Measurements from ENCODE around the gene SMIM24. TPM values are rescaled to one million over a fixed set of nuclear protein-coding genes. Genes with fewer than 3 reads are reported as not detected.

SMIM24 gene
- total RNA-seq, 3 donors from 2014 or later, result 8.5 to 62.5 (median 41.8) TPM

GRCh38 chr19:3471954-3472655, 8.2 kb downstream of the SMIM24 start:
- Histone ChIP-seq H3K9me3 (no peaks in the 10 kb centered on the region), H3K4me3 (no peak overlapping the region), H3K36me3 (ENCODE audit: low read depth) (no peaks in the 10 kb centered on the region), H3K4me1 (ENCODE audit: low read depth) (peaks cover 10% of the 10 kb centered on the region)
- ATAC-seq (peak; percentile 37), DNase-seq (peak in 2 of 3 donors; percentile 49 to 61)
- intact Hi-C loops (cut with DNase I, micrococcal nuclease), result loop anchor here (5.0 kb wide), 2 partner anchors 145 to 165 kb away; no protein-coding TSS in a partner anchor
- TF ChIP-seq CTCF (IDR thresholded peaks at IDR 0.05), result peak; percentile 62

- TF ChIP-seq CTCF (IDR thresholded peaks at IDR 0.05), result no peak
- no peak for DNase-seq
- Histone ChIP-seq H3K4me1 (ENCODE audit: low read depth) (peaks cover 10% of the 10 kb centered on the region), H3K36me3 (ENCODE audit: low read depth) (no peaks in the 10 kb centered on the region), H3K4me3 (no peak overlapping the region), H3K9me3 (no peaks in the 10 kb centered on the region)
- intact Hi-C loops (cut with DNase I, micrococcal nuclease), result loop anchor here (5.0 kb wide), 2 partner anchors 143 to 163 kb away; no protein-coding TSS in a partner anchor
- ATAC-seq, result no peak
Measured at GRCh38 chr19:3470500-3471128, 9.7 kb downstream of the SMIM24 start.

- ATAC-seq, result no peak
- intact Hi-C loops (cut with DNase I, micrococcal nuclease), result loop anchor here (5.0 kb wide), 2 partner anchors 143 to 163 kb away; no protein-coding TSS in a partner anchor
- TF ChIP-seq CTCF (IDR thresholded peaks at IDR 0.05), result no peak
Measured at GRCh38 chr19:3469638-3470499, 10.5 kb downstream of the SMIM24 start.

GRCh38 chr19:3468211-3468610, 12.1 kb downstream of the SMIM24 start:
- DNase-seq (no peak), ATAC-seq (no peak)
- Histone ChIP-seq H3K9me3 (no peaks in the 10 kb centered on the region), H3K4me1 (ENCODE audit: low read depth) (no peaks in the 10 kb centered on the region), H3K4me3 (no peak overlapping the region), H3K36me3 (ENCODE audit: low read depth) (no peaks in the 10 kb centered on the region)
- intact Hi-C loops (cut with DNase I, micrococcal nuclease), result no loop called here
- TF ChIP-seq CTCF (IDR thresholded peaks at IDR 0.05), result no peak

More at GRCh38 chr19:3469638-3470499, 10.5 kb downstream of the SMIM24 start:
- Histone ChIP-seq H3K4me3 (no peak overlapping the region), H3K4me1 (ENCODE audit: low read depth) (peaks cover 10% of the 10 kb centered on the region), H3K36me3 (ENCODE audit: low read depth) (no peaks in the 10 kb centered on the region), H3K9me3 (no peaks in the 10 kb centered on the region)
- DNase-seq, result no peak

DNA sequence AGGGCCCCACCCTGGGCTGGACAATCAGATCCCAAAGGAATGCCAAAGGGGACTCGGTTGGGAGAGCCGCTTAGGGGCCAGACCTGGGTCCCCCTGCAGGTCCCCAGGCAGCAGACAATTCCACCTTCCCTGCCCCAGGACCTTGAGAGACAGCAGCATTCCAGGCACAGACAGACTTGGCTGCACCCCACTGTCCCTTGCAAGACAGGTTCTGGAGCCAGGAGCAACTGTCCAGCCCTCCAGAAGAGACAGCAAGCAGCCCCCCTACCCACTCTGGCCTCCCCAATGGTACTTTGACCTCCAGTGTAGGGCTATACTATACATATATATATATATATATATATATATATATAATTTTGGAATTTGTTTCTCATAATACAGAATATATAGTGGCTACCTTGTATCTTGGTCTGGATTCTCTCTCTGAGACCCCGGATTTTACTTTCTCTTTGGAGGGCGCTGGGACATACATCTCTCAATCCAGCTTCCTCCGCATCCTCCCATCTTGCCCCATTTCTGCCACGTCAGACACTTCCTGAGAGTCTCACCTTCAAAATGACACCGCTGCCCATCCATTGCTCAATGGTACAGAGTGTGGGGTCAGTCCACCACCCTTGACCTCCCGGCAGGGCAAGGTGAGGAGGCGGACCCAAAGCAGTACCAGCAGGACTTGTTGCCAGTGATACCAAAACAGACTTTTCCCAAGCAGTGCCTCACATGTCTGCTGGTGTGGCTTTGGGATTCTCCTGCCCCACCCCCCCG, 12.7 kb downstream of the SMIM24 start:
- ATAC-seq (no peak), DNase-seq (no peak)
- H3K4me1 ChIP-seq (ENCODE audit: low read depth), result no peaks in the 10 kb centered on the region
- no peak overlapping the region for H3K4me3 ChIP-seq
- H3K9me3 ChIP-seq, result no peaks in the 10 kb centered on the region
- H3K36me3 ChIP-seq (ENCODE audit: low read depth), result no peaks in the 10 kb centered on the region
- intact Hi-C loops (cut with DNase I, micrococcal nuclease), result no loop called here
- TF ChIP-seq CTCF (IDR thresholded peaks at IDR 0.05), result no peak

Data from mucosa of descending colon (tissue), 3 donors.